Parathyroid adenoma (tissue), 2 donors: Measurements from ENCODE around the gene G6PD.

Experiments
- H2AFZ ChIP-seq: fragments of 300-600 bp; sonication (generic); one replicate; pipeline ENCODE4 v1.7.0; 2017; ENCODE audit warnings: antibody characterized with exemption, mild to moderate bottlenecking
- H3K27ac ChIP-seq: fragments of 300-600 bp; sonication (generic); one replicate; pipeline ENCODE4 v1.7.0; 2017
- H3K27me3 ChIP-seq: fragments of 300-600 bp; sonication (generic); one replicate; pipeline ENCODE4 v1.7.0; 2017; ENCODE audit warnings: low read length; ENCODE audit not compliant: control insufficient read depth, insufficient read depth
- H3K36me3 ChIP-seq: fragments of 300-600 bp; sonication (generic); one replicate; pipeline ENCODE4 v1.7.0; 2017; ENCODE audit warnings: low read length; ENCODE audit not compliant: control insufficient read depth, insufficient read depth
- H3K4me1 ChIP-seq: fragments of 300-600 bp; sonication (generic); one replicate; pipeline ENCODE4 v1.7.0; 2017; ENCODE audit warnings: control low read depth
- H3K4me2 ChIP-seq: fragments of 300-600 bp; sonication (generic); one replicate; pipeline ENCODE4 v1.7.0; 2017; ENCODE audit warnings: low read length
- H3K4me3 ChIP-seq: fragments of 300-600 bp; sonication (generic); one replicate; pipeline ENCODE4 v1.7.0; 2017; ENCODE audit warnings: low read depth, low read length
- H3K79me2 ChIP-seq: fragments of 300-600 bp; sonication (generic); one replicate; pipeline ENCODE4 v1.7.0; 2017; ENCODE audit warnings: control low read depth
- H3K9ac ChIP-seq: fragments of 300-600 bp; sonication (generic); one replicate; pipeline ENCODE4 v1.7.0; 2017; ENCODE audit warnings: mild to moderate bottlenecking
- H3K9me3 ChIP-seq: fragments of 300-600 bp; sonication (generic); one replicate; pipeline ENCODE4 v1.7.0; 2017; ENCODE audit warnings: low read length; ENCODE audit not compliant: control insufficient read depth
- TF ChIP-seq, protein P1 (sequence below): fragments of 300-600 bp; sonication (generic); IDR thresholded peaks from one replicate; pipeline ENCODE4 v1.7.0; 2017; ENCODE audit warnings: antibody characterized with exemption, mild to moderate bottlenecking
- donor health status: primary hyperparathyroidism.

Gene G6PD

GRCh38 chrX:154488336-154489075, 58.1 kb downstream of the G6PD start:
- Histone ChIP-seq H3K4me2 (no peak overlapping the region), H3K4me1 (no peaks in the 10 kb centered on the region), H3K9ac (no peak overlapping the region), H3K79me2 (no peaks in the 10 kb centered on the region), H3K9me3 (no peaks in the 10 kb centered on the region), H3K36me3 (no peaks in the 10 kb centered on the region), H2AFZ (no peak overlapping the region), H3K27ac (no peak overlapping the region), H3K27me3 (no peaks in the 10 kb centered on the region), H3K4me3 (no peak overlapping the region)
- TF ChIP-seq, protein P1, sequence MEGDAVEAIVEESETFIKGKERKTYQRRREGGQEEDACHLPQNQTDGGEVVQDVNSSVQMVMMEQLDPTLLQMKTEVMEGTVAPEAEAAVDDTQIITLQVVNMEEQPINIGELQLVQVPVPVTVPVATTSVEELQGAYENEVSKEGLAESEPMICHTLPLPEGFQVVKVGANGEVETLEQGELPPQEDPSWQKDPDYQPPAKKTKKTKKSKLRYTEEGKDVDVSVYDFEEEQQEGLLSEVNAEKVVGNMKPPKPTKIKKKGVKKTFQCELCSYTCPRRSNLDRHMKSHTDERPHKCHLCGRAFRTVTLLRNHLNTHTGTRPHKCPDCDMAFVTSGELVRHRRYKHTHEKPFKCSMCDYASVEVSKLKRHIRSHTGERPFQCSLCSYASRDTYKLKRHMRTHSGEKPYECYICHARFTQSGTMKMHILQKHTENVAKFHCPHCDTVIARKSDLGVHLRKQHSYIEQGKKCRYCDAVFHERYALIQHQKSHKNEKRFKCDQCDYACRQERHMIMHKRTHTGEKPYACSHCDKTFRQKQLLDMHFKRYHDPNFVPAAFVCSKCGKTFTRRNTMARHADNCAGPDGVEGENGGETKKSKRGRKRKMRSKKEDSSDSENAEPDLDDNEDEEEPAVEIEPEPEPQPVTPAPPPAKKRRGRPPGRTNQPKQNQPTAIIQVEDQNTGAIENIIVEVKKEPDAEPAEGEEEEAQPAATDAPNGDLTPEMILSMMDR, result no peak

- H3K27ac ChIP-seq, result no peak overlapping the region
- H3K9ac ChIP-seq, result no peak overlapping the region
- no peak overlapping the region for H3K4me3 ChIP-seq
- no peaks in the 10 kb centered on the region for H3K79me2 ChIP-seq
- TF ChIP-seq, protein P1, result no peak
- H3K9me3 ChIP-seq, result no peaks in the 10 kb centered on the region
- H3K27me3 ChIP-seq, result no peaks in the 10 kb centered on the region
- H3K36me3 ChIP-seq, result no peaks in the 10 kb centered on the region
- no peak overlapping the region for H2AFZ ChIP-seq
- H3K4me1 ChIP-seq, result no peaks in the 10 kb centered on the region
- no peak overlapping the region for H3K4me2 ChIP-seq
Observed at GRCh38 chrX:154487518-154488290, 58.9 kb downstream of the G6PD start.

GRCh38 chrX:154486396-154487207, 60.0 kb downstream of the G6PD start, which contains the start of gene UBL4A:
Gene UBL4A (minus strand): TSS chrX:154486615. CDS start chrX:154486584, 31 bp downstream.
- Histone ChIP-seq H3K9ac (no peak within 1 kb of the TSS), H3K4me2 (peak within 1 kb of the TSS; percentile 68), H3K27ac (peak within 1 kb of the TSS; percentile 54), H3K9me3 (no peaks in the 10 kb centered on the region), H3K79me2 (no peaks in the 10 kb centered on the region), H2AFZ (peak within 1 kb of the TSS; percentile 68), H3K27me3 (no peaks in the 10 kb centered on the region), H3K4me1 (no peaks in the 10 kb centered on the region), H3K4me3 (peak within 1 kb of the TSS; percentile 57), H3K36me3 (no peaks in the 10 kb centered on the region)
- TF ChIP-seq, protein P1, result no peak

- TF ChIP-seq, protein P1, result no peak
- H3K36me3 ChIP-seq, result no peaks in the 10 kb centered on the region
- H3K9me3 ChIP-seq, result no peaks in the 10 kb centered on the region
- H3K79me2 ChIP-seq, result no peaks in the 10 kb centered on the region
- H3K4me2 ChIP-seq, result peak overlapping the region; percentile 68
- H2AFZ ChIP-seq, result peak overlapping the region; percentile 68
- H3K4me3 ChIP-seq, result peak overlapping the region; percentile 57
- H3K4me1 ChIP-seq, result no peaks in the 10 kb centered on the region
- H3K27me3 ChIP-seq, result no peaks in the 10 kb centered on the region
- H3K27ac ChIP-seq, result peak overlapping the region; percentile 39
- no peak overlapping the region for H3K9ac ChIP-seq
Observed at GRCh38 chrX:154486052-154486395, 60.6 kb downstream of the G6PD start.
